Suprapubic skin (tissue), 4 donors: ENCODE measurements around the gene PLS1. TPM values are rescaled to one million over a fixed set of nuclear protein-coding genes. Genes with fewer than 3 reads are reported as not detected.

Experiments
- DNase-seq, 2 donors: peaks; one replicate each; pipeline ENCODE4 v3.0.0-alpha.2; 2019; ENCODE audit warnings: low spot score in 2 of 2
- H3K27ac ChIP-seq: fragments of 200-600 bp; sonication (generic); one replicate; pipeline ENCODE4 v1.5.1; 2019
- H3K27me3 ChIP-seq: fragments of 200-600 bp; sonication (generic); one replicate; pipeline ENCODE4 v1.5.1; 2019
- H3K36me3 ChIP-seq: fragments of 200-600 bp; sonication (generic); one replicate; pipeline ENCODE4 v1.5.1; 2019
- H3K4me1 ChIP-seq: fragments of 200-600 bp; sonication (generic); one replicate; pipeline ENCODE4 v1.5.1; 2019
- H3K4me3 ChIP-seq: fragments of 200-600 bp; sonication (generic); one replicate; pipeline ENCODE4 v1.5.1; 2019; ENCODE audit warnings: mild to moderate bottlenecking
- H3K9me3 ChIP-seq: fragments of 200-600 bp; sonication (generic); one replicate; pipeline ENCODE4 v1.5.1; 2019
- CTCF ChIP-seq, 2 donors: fragments of 200-600 bp in 1 of 2; fragments of 450-650 bp in 1 of 2; sonication (generic) in 1 of 2; IDR thresholded peaks; one replicate each; pipeline ENCODE4 v1.5.1; 2016 to 2019; ENCODE audit warnings: antibody characterized with exemption in 2 of 2, mild to moderate bottlenecking in 1 of 2, moderate library complexity in 1 of 2
- EP300 ChIP-seq: sonication (generic); formaldehyde crosslinking; IDR thresholded peaks from one replicate; pipeline ENCODE4 v1.6.1; 2017; ENCODE audit warnings: antibody characterized with exemption
- POLR2A ChIP-seq, 2 donors: fragments of 450-650 bp; IDR thresholded peaks; one replicate each; pipeline ENCODE4 v1.6.1; 2017; ENCODE audit warnings: antibody characterized with exemption in 2 of 2, mild to moderate bottlenecking in 2 of 2, moderate library complexity in 2 of 2
- POLR2AphosphoS5 ChIP-seq, 3 donors: sonication (generic); formaldehyde crosslinking; IDR thresholded peaks; one replicate each; pipeline ENCODE4 v1.6.1; 2017; ENCODE audit warnings: antibody characterized with exemption in 3 of 3
- WGBS: methylation state at CpG from one replicate; pipeline ENCODE4 v1.1.5; 2018; 5-methylcytosine and 5-hydroxymethylcytosine counted together
- total RNA-seq, 4 donors: library from RNA; depleted of rRNA; stranded (reverse); fragments of >200 nt; gene quantifications; one replicate each; pipeline ENCODE4 v1.1.0, GENCODE V29; 2016

PLS1 gene
- total RNA-seq, 4 donors from 2014 or later = 4.4 to 9.1 (median 7.5) TPM

- H3K4me3 ChIP-seq = peak overlapping the region; percentile 64
Measured at GRCh38 chr3:142595141-142595540, 1.1 kb upstream of the PLS1 start.

GRCh38 chr3:142595581-142595950 lies 627 bp upstream of the PLS1 start:
- Histone ChIP-seq H3K36me3 (no peaks in the 10 kb centered on the region), H3K27ac (peak overlapping the region; percentile 36), H3K9me3 (no peaks in the 10 kb centered on the region), H3K4me3 (peak overlapping the region; percentile 64), H3K4me1 (peaks cover 20% of the 10 kb centered on the region), H3K27me3 (no peaks in the 10 kb centered on the region)
- TF ChIP-seq CTCF (IDR thresholded peaks at IDR 0.05) (no peak), POLR2AphosphoS5 (IDR thresholded peaks at IDR 0.05) (no peak), POLR2A (IDR thresholded peaks at IDR 0.05) (no peak), EP300 (no peak)
- DNase-seq = no peak
- WGBS = 18% methylated on average over 7 of the region's 7 CpGs

More at GRCh38 chr3:142595141-142595540, 1.1 kb upstream of the PLS1 start:
- Histone ChIP-seq H3K4me1 (peaks cover 20% of the 10 kb centered on the region), H3K36me3 (no peaks in the 10 kb centered on the region), H3K27me3 (no peaks in the 10 kb centered on the region), H3K9me3 (no peaks in the 10 kb centered on the region), H3K27ac (no peak overlapping the region)
- 38% methylated on average over 1 of the region's 1 CpG for WGBS
- TF ChIP-seq POLR2A (IDR thresholded peaks at IDR 0.05) (no peak), EP300 (no peak), POLR2AphosphoS5 (IDR thresholded peaks at IDR 0.05) (no peak), CTCF (IDR thresholded peaks at IDR 0.05) (no peak)
- no peak for DNase-seq

DNA sequence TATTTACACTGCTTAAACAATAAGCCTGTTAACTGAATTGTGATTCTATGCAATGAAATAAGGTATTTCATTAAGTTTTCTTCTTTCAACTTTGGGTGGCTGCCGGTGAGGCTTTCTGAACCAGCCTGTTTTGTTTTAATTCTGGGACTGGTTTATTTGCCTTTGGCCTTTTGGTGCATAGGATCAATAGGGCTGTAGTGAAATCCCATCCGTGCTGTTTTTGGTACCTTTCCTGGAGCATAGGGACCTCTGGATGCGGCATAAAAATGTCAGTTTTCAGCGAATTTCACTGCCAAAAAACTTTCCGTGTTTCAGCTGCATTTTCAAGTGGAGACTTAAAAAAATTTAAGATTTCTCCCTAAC lies 514 bp downstream of the PLS1 start:
- Histone ChIP-seq H3K27me3 (no peaks in the 10 kb centered on the region), H3K4me1 (peaks cover 20% of the 10 kb centered on the region), H3K9me3 (no peaks in the 10 kb centered on the region), H3K36me3 (no peaks in the 10 kb centered on the region), H3K4me3 (peak overlapping the region; percentile 64), H3K27ac (no peak overlapping the region)
- TF ChIP-seq POLR2AphosphoS5 (IDR thresholded peaks at IDR 0.05) (no peak), EP300 (no peak)
- no peak for DNase-seq
- 18% methylated on average over 5 of the region's 5 CpGs for WGBS

DNA sequence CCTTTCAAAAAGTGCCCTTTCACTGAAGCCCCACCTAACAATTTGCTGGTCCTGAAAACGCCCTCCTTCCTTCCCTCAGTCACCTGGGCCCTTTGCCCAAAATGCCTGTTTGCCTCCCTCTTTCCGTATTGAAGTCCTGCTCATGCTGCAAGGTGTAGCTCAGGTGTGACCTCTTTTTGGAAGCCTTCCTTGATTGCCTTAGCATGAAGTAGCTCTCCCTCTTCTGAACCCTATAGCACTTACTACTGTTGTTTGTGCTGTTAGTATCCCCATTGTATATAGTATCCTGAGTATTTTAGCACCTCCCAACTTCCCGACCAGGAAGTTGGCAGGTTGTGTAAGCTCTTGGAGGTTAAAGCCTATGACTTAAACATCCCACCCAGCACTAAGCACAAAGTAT lies 1.7 kb downstream of the PLS1 start:
- no peak for TF ChIP-seq EP300
- TF ChIP-seq CTCF (IDR thresholded peaks at IDR 0.05) = no peak
- no peak for TF ChIP-seq POLR2A (IDR thresholded peaks at IDR 0.05)
- no peak for TF ChIP-seq POLR2AphosphoS5 (IDR thresholded peaks at IDR 0.05)

GRCh38 chr3:142601713-142602112 lies 5.5 kb downstream of the PLS1 start:
- H3K27me3 ChIP-seq = no peaks in the 10 kb centered on the region
- H3K4me3 ChIP-seq = no peak overlapping the region
- no peaks in the 10 kb centered on the region for H3K9me3 ChIP-seq
- H3K36me3 ChIP-seq = no peaks in the 10 kb centered on the region
- no peak for DNase-seq
- TF ChIP-seq CTCF (IDR thresholded peaks at IDR 0.05) = no peak
- no peak for TF ChIP-seq POLR2AphosphoS5 (IDR thresholded peaks at IDR 0.05)
- no peak for TF ChIP-seq EP300
- TF ChIP-seq POLR2A (IDR thresholded peaks at IDR 0.05) = no peak
- H3K4me1 ChIP-seq = peaks cover 8% of the 10 kb centered on the region
- H3K27ac ChIP-seq = no peak overlapping the region
- 86% methylated on average over 4 of the region's 4 CpGs for WGBS

More for the DNA sequence above, 1.7 kb downstream of the PLS1 start:
- WGBS = 56% methylated on average over 3 of the region's 3 CpGs
- no peak overlapping the region for H3K4me3 ChIP-seq
- DNase-seq = no peak
- H3K27me3 ChIP-seq = no peaks in the 10 kb centered on the region
- H3K4me1 ChIP-seq = peaks cover 20% of the 10 kb centered on the region
- no peaks in the 10 kb centered on the region for H3K36me3 ChIP-seq
- no peak overlapping the region for H3K27ac ChIP-seq
- H3K9me3 ChIP-seq = no peaks in the 10 kb centered on the region
